ENCODE data around the gene NAPEPLD. TPM values are rescaled to one million over a fixed set of nuclear protein-coding genes. Genes with fewer than 3 reads are reported as not detected.
"Not testable (repeated sequence)": the region's sequence is repeated elsewhere in the genome, so short reads cannot be mapped to it uniquely, and the experiment has no call there.

Gene NAPEPLD
- 18.2 TPM for total RNA-seq

GRCh38 chr7:103148994-103149807 is at the start of gene NAPEPLD:
NAPEPLD (minus strand) TSS chr7:103149099; CDS start chr7:103128776, 20,323 bp downstream.
- DNase-seq (ENCODE audit: low spot score): peak; percentile 92
- intact Hi-C loops (cut with DNase I): no loop called here
- ATAC-seq: peak; percentile 96

GRCh38 chr7:103198079-103198478 is 49.2 kb upstream of the NAPEPLD start:
- intact Hi-C loops (cut with DNase I); ATAC-seq; DNase-seq (ENCODE audit: low spot score): not testable (repeated sequence)

- DNase-seq (ENCODE audit: low spot score); intact Hi-C loops (cut with DNase I); ATAC-seq: not testable (repeated sequence)
Observed at GRCh38 chr7:103195364-103195763, 46.5 kb upstream of the NAPEPLD start.

GRCh38 chr7:103172415-103173146 is 23.7 kb upstream of the NAPEPLD start:
- peak; percentile 15 for ATAC-seq
- not testable (repeated sequence) for DNase-seq (ENCODE audit: low spot score)

GRCh38 chr7:103171695-103172414 is 23.0 kb upstream of the NAPEPLD start:
- ATAC-seq; intact Hi-C loops (cut with DNase I); DNase-seq (ENCODE audit: low spot score): not testable (repeated sequence)

More at GRCh38 chr7:103172415-103173146, 23.7 kb upstream of the NAPEPLD start:
- intact Hi-C loops (cut with DNase I): not testable (repeated sequence)

GRCh38 chr7:103166921-103167544 is 18.1 kb upstream of the NAPEPLD start:
- intact Hi-C loops (cut with DNase I); ATAC-seq; DNase-seq (ENCODE audit: low spot score): not testable (repeated sequence)

GRCh38 chr7:103163087-103163825 is 14.4 kb upstream of the NAPEPLD start:
- DNase-seq (ENCODE audit: low spot score); ATAC-seq; intact Hi-C loops (cut with DNase I): not testable (repeated sequence)

GRCh38 chr7:103162641-103163040 is 13.7 kb upstream of the NAPEPLD start:
- ATAC-seq; DNase-seq (ENCODE audit: low spot score); intact Hi-C loops (cut with DNase I): not testable (repeated sequence)

GRCh38 chr7:103161998-103162616 is 13.2 kb upstream of the NAPEPLD start:
- DNase-seq (ENCODE audit: low spot score); intact Hi-C loops (cut with DNase I); ATAC-seq: not testable (repeated sequence)

- intact Hi-C loops (cut with DNase I); ATAC-seq; DNase-seq (ENCODE audit: low spot score): not testable (repeated sequence)
Observed at GRCh38 chr7:103159072-103159471, 10.2 kb upstream of the NAPEPLD start.

- ATAC-seq; intact Hi-C loops (cut with DNase I); DNase-seq (ENCODE audit: low spot score): not testable (repeated sequence)
Observed at GRCh38 chr7:103155331-103156024, 6.6 kb upstream of the NAPEPLD start.

GRCh38 chr7:103154042-103154441 is 5.1 kb upstream of the NAPEPLD start:
- intact Hi-C loops (cut with DNase I): no loop called here
- ATAC-seq (no peak), DNase-seq (ENCODE audit: low spot score) (no peak)

- intact Hi-C loops (cut with DNase I); DNase-seq (ENCODE audit: low spot score); ATAC-seq: not testable (repeated sequence)
Observed at GRCh38 chr7:103152744-103153617, 4.1 kb upstream of the NAPEPLD start.

- DNase-seq (ENCODE audit: low spot score); intact Hi-C loops (cut with DNase I); ATAC-seq: not testable (repeated sequence)
Observed at GRCh38 chr7:103151993-103152676, 3.2 kb upstream of the NAPEPLD start.

GRCh38 chr7:103150192-103150591 is 1.3 kb upstream of the NAPEPLD start:
- intact Hi-C loops (cut with DNase I): no loop called here
- DNase-seq (ENCODE audit: low spot score): no peak
- ATAC-seq: no peak

Data from sciatic nerve (tissue), 2 donors.